NCI-H2107 treated with DMSO at 0.1 percent for 48 hours (cell line): ENCODE measurements around the gene INHBC.
"Not testable (repeated sequence)": the region's sequence is repeated elsewhere in the genome, so short reads cannot be mapped to it uniquely, and the experiment has no call there.

Experiments used
- DNase-seq: peaks from one replicate; lab custom pipeline; 2025; ENCODE audit not compliant: unreplicated experiment; lab: John Stamatoyannopoulos, UW

Gene INHBC

GRCh38 chr12:57428965-57429364, 5.6 kb upstream of the INHBC start:
- no peak for DNase-seq

GRCh38 chr12:57429473-57430111, 5.0 kb upstream of the INHBC start:
- DNase-seq = no peak

DNA sequence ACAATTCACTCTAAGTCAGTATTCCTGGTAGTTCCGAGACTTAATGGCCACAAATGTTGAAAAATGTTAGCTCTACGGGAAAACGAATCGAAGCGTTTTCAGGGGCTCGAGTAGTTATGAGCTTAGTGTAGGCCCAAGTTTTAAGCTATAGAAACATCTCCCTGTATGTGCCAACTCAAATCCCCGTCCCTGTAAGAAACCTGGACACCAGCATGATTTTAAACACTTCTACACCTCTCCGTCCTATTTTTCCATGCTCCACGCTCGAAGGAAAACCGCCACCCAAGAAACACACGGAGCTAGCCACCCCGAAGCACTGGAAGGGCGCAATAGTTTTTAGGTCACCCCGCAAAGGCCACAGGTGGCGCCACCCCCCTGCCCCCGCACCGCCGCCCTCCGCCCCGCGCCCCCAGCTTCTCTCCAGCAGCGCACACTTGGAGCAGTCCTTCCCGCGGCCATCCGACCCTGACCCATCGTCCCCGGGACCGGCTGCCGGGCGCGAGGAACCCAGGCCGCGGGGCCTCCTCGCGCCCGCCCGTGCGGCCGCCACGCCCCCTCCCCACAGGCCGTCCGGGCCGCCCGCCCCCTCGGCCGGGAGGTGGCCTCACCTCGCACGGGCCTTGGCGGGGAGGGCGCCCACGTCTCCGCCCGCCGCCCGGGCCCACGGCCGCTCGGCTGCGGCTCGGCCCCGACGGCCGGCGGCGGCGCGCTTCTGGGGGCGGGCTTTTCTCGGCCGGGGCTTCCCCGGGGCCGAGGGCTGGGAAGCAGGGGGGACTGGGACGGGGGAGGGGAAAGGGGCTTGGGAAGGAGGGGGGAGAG, 4.3 kb upstream of the INHBC start:
- no peak for DNase-seq

- DNase-seq = peak; percentile 96
Observed at GRCh38 chr12:57430931-57431566, 3.5 kb upstream of the INHBC start, which contains the start of gene R3HDM2. TSS of gene R3HDM2 (minus strand) at chr12:57431043. CDS start at chr12:57310428, 120,615 bp downstream.

- DNase-seq = no peak
Observed at GRCh38 chr12:57431654-57432188, 2.9 kb upstream of the INHBC start.

GRCh38 chr12:57433370-57433769, 1.2 kb upstream of the INHBC start:
- DNase-seq = no peak

GRCh38 chr12:57435293-57435692, 709 bp downstream of the INHBC start:
- no peak for DNase-seq

GRCh38 chr12:57438400-57438799, 3.8 kb downstream of the INHBC start:
- DNase-seq = no peak

DNA sequence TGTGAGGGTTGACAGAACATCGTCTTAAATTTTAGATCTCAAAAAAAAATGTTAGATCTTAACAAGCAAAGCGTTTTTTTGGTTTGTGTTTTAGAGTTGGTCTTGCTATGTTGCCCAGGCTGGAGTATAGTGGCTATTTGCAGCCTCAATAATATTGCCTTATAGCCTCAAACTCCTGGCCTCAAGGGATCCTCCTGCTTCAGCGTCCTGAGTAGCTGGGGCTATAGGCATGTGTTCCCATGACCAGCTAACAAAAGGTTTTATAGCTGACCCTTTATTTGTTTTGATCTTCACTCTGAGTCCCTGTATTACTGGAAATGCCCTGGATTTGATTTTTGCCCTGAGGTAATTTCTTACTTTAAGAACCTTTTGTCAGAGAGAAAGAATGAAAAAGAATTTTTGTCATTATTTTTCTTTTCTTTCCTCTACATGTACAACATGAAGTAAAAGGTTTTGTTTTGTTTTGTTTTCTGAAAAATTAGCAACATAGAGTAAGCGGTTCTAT, 5.2 kb downstream of the INHBC start:
- no peak for DNase-seq

DNA sequence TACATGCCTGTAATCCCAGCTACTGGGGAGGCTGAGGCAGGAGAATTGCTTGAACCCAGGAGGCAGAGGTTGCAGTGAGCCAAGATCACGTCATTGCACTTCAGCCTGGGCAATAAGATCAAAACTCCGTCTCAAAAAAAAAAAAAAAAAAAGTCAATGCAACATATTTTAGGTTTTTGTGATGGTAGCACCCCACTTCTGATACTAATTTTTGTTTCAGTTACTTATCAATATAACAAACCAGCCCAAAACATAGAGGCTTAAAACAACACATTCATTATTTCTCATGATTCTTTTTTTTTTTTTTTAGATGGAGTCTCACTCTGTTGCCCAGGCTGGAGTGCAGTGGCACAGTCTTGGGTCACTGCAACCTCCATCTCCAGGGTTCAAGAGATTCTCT, 6.8 kb downstream of the INHBC start:
- DNase-seq = not testable (repeated sequence)

DNA sequence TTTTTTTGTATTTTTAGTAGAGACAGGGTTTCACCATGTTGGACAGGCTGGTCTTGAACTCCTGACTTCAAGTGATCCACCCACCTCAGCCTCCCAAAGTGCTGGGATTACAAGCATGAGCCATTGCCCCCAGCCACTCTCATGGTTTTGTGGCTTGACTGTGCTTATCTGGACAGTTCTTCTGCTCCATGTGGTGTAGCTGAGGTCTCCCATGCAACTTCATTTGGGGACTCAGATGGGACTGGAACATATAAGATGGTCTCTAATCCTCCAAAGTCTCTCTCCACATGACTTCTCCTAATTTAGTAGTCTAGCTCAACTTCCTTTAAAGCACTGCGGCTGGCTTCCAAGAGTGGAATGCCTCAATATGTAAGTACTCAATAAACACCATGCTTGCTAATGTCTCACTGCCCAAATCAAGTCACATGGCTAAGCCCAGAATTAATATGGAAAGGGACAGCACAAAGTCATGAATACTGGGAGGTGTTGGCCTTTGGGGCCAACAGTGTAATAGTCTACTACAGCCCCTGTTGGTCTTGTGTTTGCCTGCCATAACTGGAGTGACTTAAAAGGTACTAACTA, 7.4 kb downstream of the INHBC start:
- DNase-seq = no peak

- not testable (repeated sequence) for DNase-seq
Observed at GRCh38 chr12:57444337-57444736, 9.8 kb downstream of the INHBC start.

- DNase-seq = no peak
Observed at GRCh38 chr12:57444744-57445143, 10.2 kb downstream of the INHBC start.

- no peak for DNase-seq
Observed at GRCh38 chr12:57446292-57446960, 11.8 kb downstream of the INHBC start.

DNA sequence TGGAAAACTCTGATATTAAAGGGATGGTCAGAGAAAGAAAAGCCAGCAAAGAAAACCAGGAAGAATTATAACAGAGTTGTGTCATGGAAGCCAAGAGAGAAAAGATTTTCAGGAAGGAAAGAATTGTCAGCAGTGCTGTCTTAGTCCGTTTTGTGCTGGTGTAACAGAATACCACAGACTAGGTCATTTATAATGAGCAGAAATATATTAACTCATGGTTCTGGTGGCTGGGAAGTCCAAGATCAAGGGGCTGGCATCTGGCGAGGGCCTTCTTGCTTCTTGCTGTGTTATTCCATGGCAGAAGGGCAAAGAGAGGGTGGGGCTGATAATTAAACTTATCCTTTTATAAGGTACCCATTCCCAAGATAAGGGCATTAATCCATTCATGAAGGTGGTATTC, 14.1 kb downstream of the INHBC start:
- no peak for DNase-seq

GRCh38 chr12:57449375-57449774, 14.8 kb downstream of the INHBC start:
- no peak for DNase-seq

DNA sequence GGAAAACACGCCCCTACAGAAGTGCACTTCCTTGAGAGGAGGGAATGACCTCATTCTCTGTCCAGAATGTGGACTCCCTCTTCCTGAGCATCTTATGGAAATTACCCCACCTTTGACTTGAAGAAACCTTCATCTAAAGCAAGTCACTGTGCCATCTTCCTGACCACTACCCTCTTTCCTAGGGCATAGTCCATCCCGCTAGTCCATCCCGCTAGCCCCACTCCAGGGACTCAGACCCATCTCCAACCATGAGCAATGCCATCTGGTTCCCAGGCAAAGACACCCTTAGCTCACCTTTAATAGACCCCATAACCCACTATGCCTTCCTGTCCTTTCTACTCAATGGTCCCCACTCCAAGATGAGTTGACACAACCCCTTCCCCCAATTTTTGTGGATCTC, 15.5 kb downstream of the INHBC start:
- no peak for DNase-seq

DNA sequence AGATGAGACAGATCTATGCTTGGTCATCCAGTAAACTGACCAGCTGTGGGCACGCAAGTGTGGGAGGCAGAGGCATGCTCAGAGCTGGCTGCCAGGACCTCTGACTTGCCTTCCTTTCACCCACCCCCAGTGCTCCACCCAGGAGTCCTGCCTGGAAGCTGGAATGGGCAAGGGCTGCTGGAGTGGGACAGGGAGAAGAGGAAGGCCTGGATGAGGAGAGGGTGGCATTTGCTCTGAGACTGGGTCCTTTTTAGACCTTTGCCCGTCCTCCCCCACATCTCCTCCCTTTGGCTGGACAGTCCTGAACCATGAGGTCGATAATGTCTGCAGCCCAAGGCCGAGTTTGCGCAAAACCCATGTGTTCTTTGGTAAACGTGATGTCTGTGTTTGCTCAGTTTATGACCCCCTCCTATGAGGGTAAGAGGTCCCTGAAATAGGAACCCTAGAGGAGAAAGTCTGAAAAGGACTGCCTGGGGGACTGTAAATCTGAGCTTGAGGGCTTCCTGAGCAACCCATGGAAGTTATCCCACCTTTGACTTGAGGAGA, 16.7 kb downstream of the INHBC start:
- DNase-seq = no peak

- no peak for DNase-seq
Observed at GRCh38 chr12:57452181-57452936, 17.8 kb downstream of the INHBC start.
